ENCODE measurements around the gene CDO1. TPM values are rescaled to one million over a fixed set of nuclear protein-coding genes. Genes with fewer than 3 reads are reported as not detected.

The CDO1 gene
- total RNA-seq, 1 experiment from 2014 or later = 13.2 TPM

- H3K4me1 Mint-ChIP-seq = peaks cover 39% of the 10 kb centered on the region
- CTCF ChIA-PET = no interaction called here
- TF ChIP-seq ZNF671 (CRISPR knock-in tag; IDR thresholded peaks at IDR 0.05) (no peak), CBFB (CRISPR knock-in tag; IDR thresholded peaks at IDR 0.05; ENCODE audit: low read depth) (no peak), JUN (CRISPR knock-in tag; IDR thresholded peaks at IDR 0.05) (no peak)
- TF ChIP-seq, protein P1, sequence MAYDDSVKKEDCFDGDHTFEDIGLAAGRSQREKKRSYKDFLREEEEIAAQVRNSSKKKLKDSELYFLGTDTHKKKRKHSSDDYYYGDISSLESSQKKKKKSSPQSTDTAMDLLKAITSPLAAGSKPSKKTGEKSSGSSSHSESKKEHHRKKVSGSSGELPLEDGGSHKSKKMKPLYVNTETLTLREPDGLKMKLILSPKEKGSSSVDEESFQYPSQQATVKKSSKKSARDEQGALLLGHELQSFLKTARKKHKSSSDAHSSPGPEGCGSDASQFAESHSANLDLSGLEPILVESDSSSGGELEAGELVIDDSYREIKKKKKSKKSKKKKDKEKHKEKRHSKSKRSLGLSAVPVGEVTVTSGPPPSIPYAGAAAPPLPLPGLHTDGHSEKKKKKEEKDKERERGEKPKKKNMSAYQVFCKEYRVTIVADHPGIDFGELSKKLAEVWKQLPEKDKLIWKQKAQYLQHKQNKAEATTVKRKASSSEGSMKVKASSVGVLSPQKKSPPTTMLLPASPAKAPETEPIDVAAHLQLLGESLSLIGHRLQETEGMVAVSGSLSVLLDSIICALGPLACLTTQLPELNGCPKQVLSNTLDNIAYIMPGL (CRISPR knock-in tag; IDR thresholded peaks at IDR 0.05) = no peak
- DNase-seq (ENCODE audit: low spot score) = no peak
- POLR2A ChIA-PET = no interaction called here
- peaks cover 15% of the 10 kb centered on the region for H3K9me3 Mint-ChIP-seq
- H3K36me3 Mint-ChIP-seq = peaks cover 14% of the 10 kb centered on the region
- H3K4me3 Mint-ChIP-seq = no peak overlapping the region
- H3K27me3 Mint-ChIP-seq (ENCODE audit: low read depth) = no peaks in the 10 kb centered on the region; the same call in 1 of the 2 replicates
- H3K27ac Mint-ChIP-seq = no peak overlapping the region
- no peak for ATAC-seq
Observed at GRCh38 chr5:115857057-115857479, 40.6 kb upstream of the CDO1 start.

DNA sequence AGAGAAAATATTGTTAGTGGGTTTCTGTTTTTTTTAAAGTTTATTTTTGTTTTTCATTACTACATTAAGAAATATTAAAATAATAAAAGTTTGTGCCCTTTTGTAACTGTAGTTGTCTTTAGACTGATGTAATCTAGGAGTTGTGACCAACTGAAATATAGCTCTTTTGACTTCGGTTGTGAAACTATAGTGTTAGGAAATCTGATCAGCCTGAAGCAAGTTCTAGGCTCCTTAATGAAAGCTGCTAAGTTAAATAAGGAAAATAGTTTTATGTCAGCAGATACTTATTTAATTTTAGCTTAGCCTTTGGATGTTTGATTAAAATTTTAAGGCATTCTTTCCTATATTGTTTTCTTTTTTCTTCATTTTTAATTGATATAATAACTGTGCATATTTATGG, 39.5 kb upstream of the CDO1 start:
- CTCF ChIA-PET = interaction anchor here (0.7 kb wide), 1 partner anchor 20 kb away, joined by 3 read pairs; no protein-coding TSS in a partner anchor
- ATAC-seq (no peak), DNase-seq (ENCODE audit: low spot score) (no peak)
- H3K9me3 Mint-ChIP-seq = peaks cover 15% of the 10 kb centered on the region
- peaks cover 43% of the 10 kb centered on the region for H3K4me1 Mint-ChIP-seq
- no peak overlapping the region for H3K27ac Mint-ChIP-seq
- no peak overlapping the region for H3K4me3 Mint-ChIP-seq
- H3K27me3 Mint-ChIP-seq (ENCODE audit: low read depth) = no peaks in the 10 kb centered on the region; the same call in 1 of the 2 replicates
- no peak for TF ChIP-seq PRDM15 (CRISPR knock-in tag; IDR thresholded peaks at IDR 0.05)
- TF ChIP-seq SP1 (CRISPR knock-in tag; conservative IDR thresholded peaks at IDR 0.05) = no peak
- TF ChIP-seq TCF7 (CRISPR knock-in tag; IDR thresholded peaks at IDR 0.05; ENCODE audit: low read depth) = no peak
- TF ChIP-seq ZNF671 (CRISPR knock-in tag; IDR thresholded peaks at IDR 0.05) = no peak
- no peak for TF ChIP-seq USF1 (CRISPR knock-in tag; IDR thresholded peaks at IDR 0.05)
- TF ChIP-seq ZNF281 (CRISPR knock-in tag; IDR thresholded peaks at IDR 0.05) = no peak
- TF ChIP-seq TEAD1 (CRISPR knock-in tag; IDR thresholded peaks at IDR 0.05) = no peak
- no peak for TF ChIP-seq FOXP1 (CRISPR knock-in tag; IDR thresholded peaks at IDR 0.05; ENCODE audit: borderline replicate concordance)
- TF ChIP-seq RORB (CRISPR knock-in tag; IDR thresholded peaks at IDR 0.05) = no peak
- TF ChIP-seq CREM (CRISPR knock-in tag; IDR thresholded peaks at IDR 0.05) = no peak
- TF ChIP-seq, protein P2, sequence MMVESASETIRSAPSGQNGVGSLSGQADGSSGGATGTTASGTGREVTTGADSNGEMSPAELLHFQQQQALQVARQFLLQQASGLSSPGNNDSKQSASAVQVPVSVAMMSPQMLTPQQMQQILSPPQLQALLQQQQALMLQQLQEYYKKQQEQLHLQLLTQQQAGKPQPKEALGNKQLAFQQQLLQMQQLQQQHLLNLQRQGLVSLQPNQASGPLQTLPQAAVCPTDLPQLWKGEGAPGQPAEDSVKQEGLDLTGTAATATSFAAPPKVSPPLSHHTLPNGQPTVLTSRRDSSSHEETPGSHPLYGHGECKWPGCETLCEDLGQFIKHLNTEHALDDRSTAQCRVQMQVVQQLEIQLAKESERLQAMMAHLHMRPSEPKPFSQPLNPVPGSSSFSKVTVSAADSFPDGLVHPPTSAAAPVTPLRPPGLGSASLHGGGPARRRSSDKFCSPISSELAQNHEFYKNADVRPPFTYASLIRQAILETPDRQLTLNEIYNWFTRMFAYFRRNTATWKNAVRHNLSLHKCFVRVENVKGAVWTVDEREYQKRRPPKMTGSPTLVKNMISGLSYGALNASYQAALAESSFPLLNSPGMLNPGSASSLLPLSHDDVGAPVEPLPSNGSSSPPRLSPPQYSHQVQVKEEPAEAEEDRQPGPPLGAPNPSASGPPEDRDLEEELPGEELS (CRISPR knock-in tag; IDR thresholded peaks at IDR 0.05) = no peak
- TF ChIP-seq SOX15 (CRISPR knock-in tag; IDR thresholded peaks at IDR 0.05) = no peak
- TF ChIP-seq, protein P3, sequence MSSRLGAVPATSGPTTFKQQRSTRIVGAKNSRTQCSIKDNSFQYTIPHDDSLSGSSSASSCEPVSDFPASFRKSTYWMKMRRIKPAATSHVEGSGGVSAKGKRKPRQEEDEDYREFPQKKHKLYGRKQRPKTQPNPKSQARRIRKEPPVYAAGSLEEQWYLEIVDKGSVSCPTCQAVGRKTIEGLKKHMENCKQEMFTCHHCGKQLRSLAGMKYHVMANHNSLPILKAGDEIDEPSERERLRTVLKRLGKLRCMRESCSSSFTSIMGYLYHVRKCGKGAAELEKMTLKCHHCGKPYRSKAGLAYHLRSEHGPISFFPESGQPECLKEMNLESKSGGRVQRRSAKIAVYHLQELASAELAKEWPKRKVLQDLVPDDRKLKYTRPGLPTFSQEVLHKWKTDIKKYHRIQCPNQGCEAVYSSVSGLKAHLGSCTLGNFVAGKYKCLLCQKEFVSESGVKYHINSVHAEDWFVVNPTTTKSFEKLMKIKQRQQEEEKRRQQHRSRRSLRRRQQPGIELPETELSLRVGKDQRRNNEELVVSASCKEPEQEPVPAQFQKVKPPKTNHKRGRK (CRISPR knock-in tag; IDR thresholded peaks at IDR 0.05; ENCODE audit: borderline replicate concordance) = no peak
- TF ChIP-seq NR1H2 (CRISPR knock-in tag; IDR thresholded peaks at IDR 0.05) = no peak
- TF ChIP-seq, protein P4, sequence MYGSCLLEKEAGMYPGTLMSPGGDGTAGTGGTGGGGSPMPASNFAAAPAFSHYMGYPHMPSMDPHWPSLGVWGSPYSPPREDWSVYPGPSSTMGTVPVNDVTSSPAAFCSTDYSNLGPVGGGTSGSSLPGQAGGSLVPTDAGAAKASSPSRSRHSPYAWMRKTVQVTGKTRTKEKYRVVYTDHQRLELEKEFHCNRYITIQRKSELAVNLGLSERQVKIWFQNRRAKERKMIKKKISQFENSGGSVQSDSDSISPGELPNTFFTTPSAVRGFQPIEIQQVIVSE (CRISPR knock-in tag; IDR thresholded peaks at IDR 0.05; ENCODE audit: borderline replicate concordance) = no peak
- TF ChIP-seq ATF3 (CRISPR knock-in tag; conservative IDR thresholded peaks at IDR 0.05) = no peak
- TF ChIP-seq CTCF (IDR thresholded peaks at IDR 0.05) = no peak
- H3K36me3 Mint-ChIP-seq = peaks cover 14% of the 10 kb centered on the region
- POLR2A ChIA-PET = no interaction called here

Data from WTC11 (cell line).